Urinary bladder (tissue), 4 donors: ENCODE results near the gene NSRP1. TPM values are rescaled to one million over a fixed set of nuclear protein-coding genes. Genes with fewer than 3 reads are reported as not detected.

Experiments
- DNase-seq: peaks from one replicate; pipeline ENCODE4 v3.0.0-alpha.2; 2015; ENCODE audit errors: extremely low spot score
- H3K27ac ChIP-seq: one replicate; pipeline ENCODE4 v1.5.1; 2013; ENCODE audit warnings: low read depth, mild to moderate bottlenecking, moderate library complexity
- H3K36me3 ChIP-seq: one replicate; pipeline ENCODE4 v1.6.1; 2013; ENCODE audit warnings: mild to moderate bottlenecking, moderate library complexity; ENCODE audit not compliant: insufficient read depth
- H3K4me1 ChIP-seq: one replicate; pipeline ENCODE4 v1.6.1; 2013; ENCODE audit warnings: mild to moderate bottlenecking, moderate library complexity; ENCODE audit not compliant: insufficient read depth
- H3K4me3 ChIP-seq: one replicate; pipeline ENCODE4 v1.5.1; 2013; ENCODE audit warnings: low read depth, low read length
- WGBS: extraction: QIAGEN DNeasy Blood & Tissue Kit; methylation state at CpG from one replicate; pipeline ENCODE4 v1.1.7; 2013; 5-methylcytosine and 5-hydroxymethylcytosine counted together
- polyA plus RNA-seq: library from polyadenylated mRNA; stranded (reverse); fragments of 200-250 nt; gene quantifications from one replicate; pipeline ENCODE4 v1.2.3, GENCODE V29; 2013
- total RNA-seq: library from RNA; depleted of rRNA; stranded (reverse); fragments of >200 nt; gene quantifications from one replicate; pipeline ENCODE4 v1.2.3, GENCODE V29; 2014
- donor health status: healthy with polysubstance abuse.
- donor health status: healthy.

Gene NSRP1
- total and polyA plus RNA-seq, 2 donors, result 29.5 to 30.9 TPM

- H3K27ac ChIP-seq, result no peak overlapping the region
- 61% methylated on average over 3 of the region's 3 CpGs for WGBS
- no peak overlapping the region for H3K4me3 ChIP-seq
- H3K36me3 ChIP-seq, result no peaks in the 10 kb centered on the region
- H3K4me1 ChIP-seq, result no peaks in the 10 kb centered on the region
- no peak for DNase-seq
Observed at GRCh38 chr17:30208214-30208613, 91.6 kb downstream of the NSRP1 start.

DNA sequence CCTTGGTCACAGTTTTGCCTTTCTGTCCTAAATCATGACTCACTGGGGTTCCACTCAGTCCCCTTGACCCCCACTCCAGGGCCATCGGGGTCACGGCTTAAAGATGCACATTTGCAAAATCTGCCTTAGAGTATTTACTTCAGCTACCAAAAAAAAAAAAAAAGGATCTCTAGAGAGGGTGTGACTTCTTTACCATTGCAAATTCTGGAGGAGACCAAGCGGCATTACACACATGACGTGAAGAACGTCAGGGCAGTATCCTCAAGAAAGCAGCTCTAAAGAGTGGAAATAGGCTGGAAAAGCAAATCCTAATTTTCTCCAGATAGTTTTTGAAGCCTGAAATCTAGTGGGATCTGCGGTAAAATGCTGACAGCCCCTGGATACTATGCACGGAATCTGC, 93.3 kb downstream of the NSRP1 start:
- no peak for DNase-seq
- Histone ChIP-seq H3K27ac (no peak overlapping the region), H3K4me3 (no peak overlapping the region), H3K4me1 (no peaks in the 10 kb centered on the region), H3K36me3 (no peaks in the 10 kb centered on the region)
- WGBS, result 88% methylated on average over 7 of the region's 7 CpGs

DNA sequence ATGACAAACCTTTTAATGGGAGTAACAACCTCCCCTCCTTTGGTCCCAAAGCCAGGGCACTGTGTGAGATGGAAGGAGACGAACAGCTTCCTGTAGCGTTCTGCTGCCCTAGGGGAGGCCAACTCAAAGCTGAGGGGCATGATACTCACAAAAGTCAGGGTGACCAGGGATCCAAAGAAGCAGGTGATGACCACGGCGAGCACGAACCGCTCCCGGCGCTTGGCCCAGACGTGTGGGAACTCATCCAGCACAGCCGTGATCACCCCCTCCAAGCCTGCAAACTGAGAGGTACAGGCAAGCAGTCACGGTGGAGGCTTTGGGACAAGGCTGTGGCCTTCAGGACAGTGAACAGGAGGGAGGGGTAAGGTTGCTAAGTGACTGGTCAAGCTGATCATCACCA, 93.8 kb downstream of the NSRP1 start:
- no peak overlapping the region for H3K4me3 ChIP-seq
- H3K36me3 ChIP-seq, result no peaks in the 10 kb centered on the region
- WGBS, result 87% methylated on average over 11 of the region's 11 CpGs
- no peak for DNase-seq
- no peaks in the 10 kb centered on the region for H3K4me1 ChIP-seq
- H3K27ac ChIP-seq, result no peak overlapping the region

GRCh38 chr17:30210901-30211300, 94.3 kb downstream of the NSRP1 start:
- Histone ChIP-seq H3K36me3 (no peaks in the 10 kb centered on the region), H3K4me3 (no peak overlapping the region), H3K27ac (no peak overlapping the region), H3K4me1 (no peaks in the 10 kb centered on the region)
- WGBS, result 89% methylated on average over 10 of the region's 10 CpGs
- DNase-seq, result no peak

DNA sequence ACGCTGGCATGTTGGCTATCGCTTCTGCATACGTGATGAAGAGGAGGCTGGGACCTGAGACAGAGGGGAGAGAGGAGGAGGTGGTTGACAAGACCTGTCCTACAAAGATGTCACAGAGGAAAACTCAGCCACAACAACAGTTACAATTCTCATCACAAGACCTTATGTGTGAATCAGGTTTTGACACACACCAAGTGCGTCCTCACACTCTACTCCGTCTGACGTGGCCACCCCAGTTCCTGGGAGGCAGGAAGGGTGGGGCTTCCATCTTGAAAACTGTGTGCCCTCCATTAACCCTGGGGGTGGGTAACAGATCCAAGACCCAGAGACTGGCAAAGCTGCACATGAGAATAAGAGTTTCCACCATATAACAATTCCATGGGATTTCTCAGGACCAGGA, 94.8 kb downstream of the NSRP1 start:
- H3K4me3 ChIP-seq, result no peak overlapping the region
- H3K4me1 ChIP-seq, result no peaks in the 10 kb centered on the region
- no peak overlapping the region for H3K27ac ChIP-seq
- DNase-seq, result no peak
- WGBS, result 82% methylated on average over 6 of the region's 6 CpGs
- no peaks in the 10 kb centered on the region for H3K36me3 ChIP-seq

GRCh38 chr17:30212750-30213149, 96.1 kb downstream of the NSRP1 start:
- Histone ChIP-seq H3K4me3 (no peak overlapping the region), H3K4me1 (no peaks in the 10 kb centered on the region), H3K27ac (no peak overlapping the region), H3K36me3 (no peaks in the 10 kb centered on the region)
- DNase-seq, result no peak
- 91% methylated on average over 11 of the region's 11 CpGs for WGBS

DNA sequence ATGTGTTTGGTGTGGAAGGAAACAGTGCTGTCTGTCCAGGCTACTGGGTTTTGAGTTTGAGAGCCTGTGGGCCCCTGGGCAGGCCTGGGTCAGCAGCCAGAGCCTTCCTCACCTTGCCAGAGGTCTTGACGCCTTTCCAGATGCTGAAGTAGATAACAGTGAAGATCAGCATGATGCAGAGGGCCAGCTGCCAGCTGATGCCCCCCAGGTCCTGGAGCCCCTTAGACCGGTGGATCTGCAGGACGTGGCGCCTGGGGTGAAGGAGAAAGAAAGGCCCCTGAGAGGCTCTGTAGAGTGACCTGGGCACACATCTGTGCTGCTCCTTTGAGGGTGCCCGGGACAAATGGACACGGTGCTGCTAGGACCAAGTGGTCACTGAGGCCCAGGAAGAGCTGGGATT, 100.4 kb downstream of the NSRP1 start:
- Histone ChIP-seq H3K4me1 (no peaks in the 10 kb centered on the region), H3K27ac (no peak overlapping the region), H3K4me3 (no peak overlapping the region), H3K36me3 (no peaks in the 10 kb centered on the region)
- 92% methylated on average over 6 of the region's 6 CpGs for WGBS
- no peak for DNase-seq

DNA sequence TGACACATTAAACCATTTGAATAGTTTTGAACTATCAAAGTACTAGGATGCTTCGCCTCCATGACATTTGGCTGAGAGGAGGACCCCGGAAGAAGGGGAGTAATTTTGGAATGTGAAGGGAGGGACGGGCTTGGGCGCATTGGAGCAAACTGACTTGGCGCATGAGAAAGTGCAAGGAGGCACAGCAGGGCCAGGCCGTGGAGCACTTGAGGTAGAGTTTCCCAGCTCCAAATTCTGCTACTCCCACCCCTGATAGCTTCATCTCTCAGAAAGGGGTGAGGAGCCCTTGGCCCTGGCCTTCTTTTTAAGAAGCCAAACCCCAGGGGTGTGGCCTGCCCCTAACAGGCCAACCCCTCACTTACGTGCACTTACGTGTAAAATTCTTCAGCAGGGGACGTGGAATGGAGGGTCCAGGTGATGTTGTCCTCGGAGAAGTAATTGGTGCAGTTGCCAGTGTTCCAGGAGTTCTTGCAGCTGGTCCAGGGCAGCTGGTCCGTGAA, 101.2 kb downstream of the NSRP1 start:
- WGBS, result 94% methylated on average over 11 of the region's 11 CpGs
- H3K4me1 ChIP-seq, result no peaks in the 10 kb centered on the region
- no peak overlapping the region for H3K4me3 ChIP-seq
- no peak overlapping the region for H3K27ac ChIP-seq
- no peak for DNase-seq
- H3K36me3 ChIP-seq, result no peaks in the 10 kb centered on the region

DNA sequence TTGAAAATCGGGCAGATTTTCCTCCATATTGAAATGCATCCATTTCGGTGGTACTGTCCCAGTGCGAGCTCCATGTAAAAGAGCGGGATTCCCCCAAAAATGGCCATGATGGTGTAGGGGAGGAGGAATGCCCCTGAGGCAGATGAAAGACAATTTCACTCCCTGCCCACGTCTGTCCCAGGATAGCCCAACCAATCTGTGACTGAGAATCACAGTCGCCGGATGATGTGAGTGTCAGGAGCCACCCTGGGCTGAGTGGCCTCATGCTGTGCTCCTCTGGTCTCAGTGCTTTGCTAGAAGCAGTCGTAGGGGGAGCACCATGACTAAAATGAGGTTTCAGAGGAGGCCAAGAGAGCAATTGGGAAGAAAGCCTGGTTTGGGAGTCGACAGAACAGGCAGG, 102.2 kb downstream of the NSRP1 start:
- H3K27ac ChIP-seq, result no peak overlapping the region
- no peak overlapping the region for H3K4me3 ChIP-seq
- no peak for DNase-seq
- 78% methylated on average over 9 of the region's 9 CpGs for WGBS
- no peaks in the 10 kb centered on the region for H3K4me1 ChIP-seq
- no peaks in the 10 kb centered on the region for H3K36me3 ChIP-seq

- Histone ChIP-seq H3K27ac (no peak overlapping the region), H3K36me3 (no peaks in the 10 kb centered on the region), H3K4me1 (no peaks in the 10 kb centered on the region), H3K4me3 (no peak overlapping the region)
- WGBS, result 81% methylated on average over 4 of the region's 4 CpGs
- no peak for DNase-seq
Observed at GRCh38 chr17:30219315-30219714, 102.7 kb downstream of the NSRP1 start.

DNA sequence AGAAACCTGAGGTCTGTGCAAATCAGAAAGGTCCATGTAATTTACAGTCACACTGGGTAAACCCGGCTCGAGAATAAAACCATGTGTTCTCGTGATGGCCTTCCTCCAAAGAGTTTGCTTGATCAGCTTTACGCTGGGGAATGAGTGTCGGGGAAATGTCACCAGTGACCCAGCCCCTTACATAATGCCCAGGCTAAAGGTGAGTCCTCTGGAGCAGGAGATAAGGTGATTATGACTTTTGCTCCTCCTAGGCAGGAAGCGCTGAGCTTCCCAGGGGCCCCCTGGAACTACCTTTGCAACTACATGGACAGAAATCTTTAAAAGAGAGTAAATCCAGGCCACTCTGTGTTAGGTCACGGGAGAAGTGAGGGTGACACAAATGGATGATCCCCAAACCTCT, 103.2 kb downstream of the NSRP1 start:
- H3K36me3 ChIP-seq, result no peaks in the 10 kb centered on the region
- no peak for DNase-seq
- H3K4me3 ChIP-seq, result no peak overlapping the region
- H3K4me1 ChIP-seq, result no peaks in the 10 kb centered on the region
- 64% methylated on average over 7 of the region's 7 CpGs for WGBS
- no peak overlapping the region for H3K27ac ChIP-seq

DNA sequence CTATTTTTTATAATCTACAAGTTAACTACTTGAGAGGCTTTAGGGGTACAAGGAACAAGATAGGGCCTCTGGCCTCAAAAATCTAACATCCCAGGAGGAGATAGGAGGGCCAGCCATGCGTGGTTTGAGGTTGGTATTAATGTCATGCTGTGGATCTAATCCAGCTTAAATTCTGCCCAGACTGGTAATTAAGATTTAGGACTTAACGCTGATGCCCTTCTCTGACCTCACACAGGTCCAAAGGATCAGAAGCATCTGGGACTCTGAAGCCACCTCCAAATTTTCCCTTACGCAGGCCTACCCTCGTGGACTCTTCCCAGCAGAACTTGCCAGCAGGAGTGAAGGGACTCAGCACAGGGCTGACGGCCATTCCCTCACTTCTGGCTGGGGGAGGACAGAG, 103.8 kb downstream of the NSRP1 start:
- no peaks in the 10 kb centered on the region for H3K4me1 ChIP-seq
- H3K36me3 ChIP-seq, result no peaks in the 10 kb centered on the region
- DNase-seq, result no peak
- H3K4me3 ChIP-seq, result no peak overlapping the region
- WGBS, result 79% methylated on average over 5 of the region's 5 CpGs
- no peak overlapping the region for H3K27ac ChIP-seq

DNA sequence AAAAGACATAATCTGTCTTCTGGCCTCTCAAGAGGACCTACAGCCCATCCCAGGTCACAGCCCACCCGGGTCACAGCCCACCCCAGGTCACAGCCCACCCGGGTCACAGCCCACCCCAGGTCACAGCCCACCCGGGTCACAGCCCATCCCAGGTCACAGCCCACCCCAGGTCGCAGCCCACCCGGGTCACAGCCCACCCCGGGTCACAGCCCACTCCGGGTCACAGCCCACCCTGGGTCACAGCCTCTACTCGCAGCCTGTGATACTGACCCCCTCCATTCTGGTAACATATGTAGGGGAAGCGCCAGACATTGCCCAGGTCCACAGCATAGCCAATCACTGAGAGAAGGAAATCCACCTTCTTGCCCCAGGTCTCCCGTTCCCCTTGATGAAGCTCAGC, 104.7 kb downstream of the NSRP1 start:
- WGBS, result 89% methylated on average over 10 of the region's 10 CpGs
- Histone ChIP-seq H3K36me3 (no peaks in the 10 kb centered on the region), H3K4me1 (no peaks in the 10 kb centered on the region), H3K4me3 (no peak overlapping the region), H3K27ac (no peak overlapping the region)
- no peak for DNase-seq

DNA sequence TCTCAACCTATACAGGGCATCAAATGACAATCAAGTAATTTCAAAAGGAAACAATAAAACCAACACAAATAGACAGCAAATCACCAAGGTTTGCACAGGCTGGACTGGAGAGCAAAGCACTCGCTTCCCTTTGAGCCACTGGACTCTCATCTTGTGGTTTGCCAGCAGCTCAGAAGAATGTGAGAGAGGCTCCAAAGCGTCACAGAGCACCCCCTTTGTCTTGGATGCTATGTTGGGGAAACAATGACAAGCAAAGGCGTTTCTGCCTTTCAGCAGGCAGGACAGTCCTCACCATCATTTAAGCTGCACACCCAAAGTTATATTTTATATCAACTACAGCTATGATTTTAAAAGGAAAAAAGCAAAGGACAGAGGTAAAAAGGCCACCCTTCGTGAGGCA, 105.6 kb downstream of the NSRP1 start:
- no peak for DNase-seq
- H3K4me1 ChIP-seq, result no peaks in the 10 kb centered on the region
- 65% methylated on average over 4 of the region's 4 CpGs for WGBS
- H3K36me3 ChIP-seq, result no peaks in the 10 kb centered on the region
- H3K27ac ChIP-seq, result no peak overlapping the region
- no peak overlapping the region for H3K4me3 ChIP-seq

GRCh38 chr17:30222721-30223175, 106.1 kb downstream of the NSRP1 start:
- Histone ChIP-seq H3K4me3 (no peak overlapping the region), H3K36me3 (no peaks in the 10 kb centered on the region), H3K4me1 (no peaks in the 10 kb centered on the region), H3K27ac (no peak overlapping the region)
- DNase-seq, result no peak
- 81% methylated on average over 13 of the region's 13 CpGs for WGBS
